H54 (cell line): ENCODE results near the gene SLC35D3.
"Not testable (repeated sequence)": the region's sequence is repeated elsewhere in the genome, so short reads cannot be mapped to it uniquely, and the experiment has no call there.

ENCODE experiments used
- DNase-seq: peaks from one replicate; pipeline ENCODE4 v3.0.0; 2011; ENCODE audit warnings: low spot score, mixed read lengths; ENCODE audit not compliant: insufficient read length
- FAIRE-seq: peaks from 3 replicates; lab custom pipeline; 2011; peaks lifted over from hg19 to GRCh38; lab: Jason Lieb, UNC
- POLR2A ChIP-seq: IDR thresholded peaks from 2 replicates; pipeline ENCODE4 v1.6.1; 2011; ENCODE audit warnings: low read depth, mild to moderate bottlenecking, low read length

The SLC35D3 gene, protein sequence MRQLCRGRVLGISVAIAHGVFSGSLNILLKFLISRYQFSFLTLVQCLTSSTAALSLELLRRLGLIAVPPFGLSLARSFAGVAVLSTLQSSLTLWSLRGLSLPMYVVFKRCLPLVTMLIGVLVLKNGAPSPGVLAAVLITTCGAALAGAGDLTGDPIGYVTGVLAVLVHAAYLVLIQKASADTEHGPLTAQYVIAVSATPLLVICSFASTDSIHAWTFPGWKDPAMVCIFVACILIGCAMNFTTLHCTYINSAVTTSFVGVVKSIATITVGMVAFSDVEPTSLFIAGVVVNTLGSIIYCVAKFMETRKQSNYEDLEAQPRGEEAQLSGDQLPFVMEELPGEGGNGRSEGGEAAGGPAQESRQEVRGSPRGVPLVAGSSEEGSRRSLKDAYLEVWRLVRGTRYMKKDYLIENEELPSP

DNA sequence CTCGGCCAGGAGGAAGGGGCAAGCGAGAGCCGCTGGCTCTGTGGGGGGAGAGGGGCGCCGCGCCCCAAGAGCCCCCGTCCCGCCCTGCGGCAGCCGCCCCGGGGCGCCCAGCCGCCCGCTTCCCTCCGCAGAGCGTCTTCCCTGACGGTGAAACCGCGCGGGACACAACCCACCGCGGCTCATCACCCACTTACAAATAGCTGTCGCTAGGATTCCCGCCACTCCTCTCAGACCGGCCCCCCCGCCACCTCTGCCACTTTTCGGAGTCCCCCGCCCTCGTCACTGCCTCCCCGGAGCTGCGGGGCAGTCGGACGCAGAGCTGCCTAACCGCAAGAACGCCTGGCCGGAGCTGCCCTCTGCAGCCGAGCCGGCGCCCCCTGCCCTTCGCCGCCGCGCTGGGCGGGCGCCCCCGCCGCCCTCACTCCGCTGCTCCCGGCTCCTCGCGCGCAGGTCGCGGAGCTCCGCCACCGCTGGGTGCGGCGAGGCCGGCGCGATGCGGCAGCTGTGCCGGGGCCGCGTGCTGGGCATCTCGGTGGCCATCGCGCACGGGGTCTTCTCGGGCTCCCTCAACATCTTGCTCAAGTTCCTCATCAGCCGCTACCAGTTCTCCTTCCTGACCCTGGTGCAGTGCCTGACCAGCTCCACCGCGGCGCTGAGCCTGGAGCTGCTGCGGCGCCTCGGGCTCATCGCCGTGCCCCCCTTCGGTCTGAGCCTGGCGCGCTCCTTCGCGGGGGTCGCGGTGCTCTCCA, at the start of gene SLC35D3:
Gene SLC35D3, plus strand, starts transcription at position 366 of the 749 bp plus-strand sequence. Its CDS starts 128 bp downstream, at position 494.
- DNase-seq (no peak), FAIRE-seq (no peak)
- no peak for TF ChIP-seq POLR2A

- DNase-seq (no peak), FAIRE-seq (no peak)
- no peak for TF ChIP-seq POLR2A
Measured at GRCh38 chr6:136873748-136874147, 48.4 kb upstream of the SLC35D3 start.

GRCh38 chr6:136876469-136876868, 45.6 kb upstream of the SLC35D3 start:
- not testable (repeated sequence) for DNase-seq, FAIRE-seq

- DNase-seq = no peak
- FAIRE-seq = no peak
- no peak for TF ChIP-seq POLR2A
Measured at GRCh38 chr6:136880748-136881460, 41.2 kb upstream of the SLC35D3 start.

- no peak for FAIRE-seq
- no peak for DNase-seq
- TF ChIP-seq POLR2A = no peak
Measured at GRCh38 chr6:136886091-136886490, 36.0 kb upstream of the SLC35D3 start.

GRCh38 chr6:136887953-136888352, 34.1 kb upstream of the SLC35D3 start:
- DNase-seq (no peak), FAIRE-seq (no peak)
- no peak for TF ChIP-seq POLR2A

DNA sequence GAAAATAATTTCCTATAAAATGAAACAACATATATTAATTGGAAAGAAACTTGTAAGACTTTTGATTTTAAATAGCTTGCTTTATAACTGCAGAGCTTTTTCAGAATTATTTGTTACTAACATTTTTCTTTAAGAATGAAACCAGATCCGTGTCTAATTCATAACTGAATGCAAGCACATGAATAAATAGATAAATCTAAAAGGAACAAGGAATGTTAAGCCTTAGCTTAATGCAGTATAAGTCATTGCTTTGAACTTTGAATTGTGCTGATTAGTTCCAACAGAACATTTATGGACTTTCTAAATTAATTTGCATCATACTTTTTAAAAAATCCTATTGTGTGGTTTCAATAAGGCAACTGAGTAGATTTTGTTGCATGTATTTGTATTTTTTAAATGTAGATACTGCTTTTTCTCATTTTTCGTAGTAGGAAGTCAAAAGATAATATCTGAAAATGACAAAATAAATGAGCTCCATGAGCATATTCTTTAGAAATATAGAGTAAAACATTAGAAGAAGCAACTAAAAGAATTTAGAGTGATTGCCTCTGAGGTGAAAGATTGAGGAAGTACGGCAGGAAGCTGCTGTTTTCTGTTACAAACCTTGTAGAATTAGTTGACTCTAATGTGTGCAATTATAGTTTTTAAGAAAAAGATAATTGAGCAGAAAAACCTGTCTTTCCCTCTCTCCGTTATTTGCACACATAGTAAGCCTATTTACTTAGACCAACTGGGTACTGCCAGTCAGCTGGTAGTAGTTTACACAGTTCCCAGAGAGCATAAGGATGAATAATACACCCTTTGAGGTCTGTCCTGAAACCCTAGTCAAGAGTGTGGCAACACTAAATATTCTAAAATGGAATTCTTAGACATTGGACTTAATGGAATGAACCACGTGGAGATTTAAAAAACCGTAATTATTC, 32.6 kb upstream of the SLC35D3 start:
- DNase-seq = no peak
- FAIRE-seq = no peak
- no peak for TF ChIP-seq POLR2A

- no peak for DNase-seq
- FAIRE-seq = no peak
- TF ChIP-seq POLR2A = no peak
Measured at GRCh38 chr6:136890194-136890839, 31.8 kb upstream of the SLC35D3 start.

GRCh38 chr6:136890986-136891385, 31.1 kb upstream of the SLC35D3 start:
- DNase-seq (no peak), FAIRE-seq (no peak)
- TF ChIP-seq POLR2A = no peak

DNA sequence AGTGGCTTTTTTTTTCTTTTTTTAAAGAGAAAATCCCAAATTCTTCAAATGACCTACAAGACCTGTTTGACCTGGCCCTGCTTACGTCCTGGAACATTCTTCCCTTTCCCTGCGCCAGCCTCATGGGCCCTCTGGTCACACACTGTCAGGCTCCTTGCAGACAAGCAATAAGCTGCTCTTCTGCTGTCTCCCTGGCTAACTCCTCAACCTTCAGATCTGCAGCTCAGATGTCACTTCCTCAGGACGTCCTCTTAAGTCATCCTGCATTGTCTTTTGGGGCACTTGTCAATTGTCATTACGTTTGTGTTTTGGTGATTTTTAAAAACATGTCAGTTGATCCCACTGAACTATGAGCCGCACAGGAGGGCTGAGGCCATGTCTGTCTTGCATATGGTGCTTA, 28.9 kb upstream of the SLC35D3 start:
- DNase-seq (no peak), FAIRE-seq (no peak)
- TF ChIP-seq POLR2A = no peak

GRCh38 chr6:136895901-136896300, 26.2 kb upstream of the SLC35D3 start:
- no peak for TF ChIP-seq POLR2A
- no peak for FAIRE-seq
- no peak for DNase-seq

DNA sequence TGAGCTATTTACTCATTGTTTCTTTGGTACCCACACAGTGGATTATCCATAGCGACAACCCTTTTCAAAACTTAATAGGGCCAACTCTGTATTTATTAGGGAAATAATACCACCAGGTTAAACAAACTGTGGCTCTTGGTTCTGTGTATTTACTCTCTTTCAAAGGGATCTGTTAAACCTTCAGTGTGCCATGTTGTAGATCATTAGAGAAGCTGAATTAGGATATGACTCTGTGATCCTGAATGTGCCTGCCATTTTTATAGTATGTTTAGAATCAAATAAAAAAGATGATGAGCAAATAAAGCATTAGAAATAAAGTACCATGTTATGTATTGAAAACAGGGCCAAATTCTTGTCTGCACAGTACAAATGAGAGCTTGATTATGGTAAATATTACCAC, 25.0 kb upstream of the SLC35D3 start:
- no peak for FAIRE-seq
- no peak for DNase-seq
- TF ChIP-seq POLR2A = no peak

DNA sequence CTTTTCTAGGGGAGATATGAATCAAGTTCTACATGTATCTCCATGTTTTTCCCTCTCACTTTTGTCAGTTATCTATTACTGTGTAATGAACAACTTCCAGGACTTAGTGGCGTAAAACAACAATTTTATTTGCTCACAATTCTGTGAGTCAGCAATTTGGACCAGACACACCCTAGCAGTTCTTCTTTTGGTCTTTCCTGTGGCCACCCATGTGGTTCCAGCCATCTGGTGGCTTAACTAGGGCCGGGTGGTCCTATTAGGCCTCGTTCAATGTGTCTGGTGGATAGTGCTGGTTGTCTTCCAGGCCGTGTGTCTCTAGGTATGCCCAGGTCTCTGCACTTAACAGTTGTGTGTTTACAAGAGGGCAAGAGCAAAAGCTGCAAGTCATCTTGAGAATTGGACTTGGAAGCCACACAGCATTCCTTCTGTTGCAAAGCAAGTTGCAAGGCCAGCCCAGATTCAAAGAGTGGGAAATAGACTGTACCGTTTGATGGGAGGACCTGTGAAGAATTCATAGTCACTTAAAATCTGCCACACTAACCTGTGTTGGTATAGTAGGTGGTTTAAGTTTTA, 20.8 kb upstream of the SLC35D3 start:
- no peak for DNase-seq
- TF ChIP-seq POLR2A = no peak
- no peak for FAIRE-seq

DNA sequence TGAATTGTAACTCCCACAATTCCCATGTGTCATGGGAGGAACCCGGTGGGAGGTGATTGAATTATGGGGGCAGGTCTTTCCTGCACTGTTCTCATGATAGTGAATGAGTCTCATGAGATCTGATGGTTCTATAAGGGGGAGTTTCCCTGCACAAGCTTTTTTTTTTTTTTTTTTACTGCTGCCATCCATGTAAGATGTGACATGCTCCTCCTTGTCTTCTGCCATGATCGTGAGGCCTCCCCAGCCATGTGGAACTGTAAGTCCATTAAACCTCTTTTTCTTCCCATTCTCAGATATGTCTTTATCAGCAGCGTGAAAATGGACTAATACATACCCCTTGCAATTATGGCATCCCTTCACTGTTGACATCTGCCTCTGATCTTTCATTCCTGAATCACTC, 17.6 kb upstream of the SLC35D3 start:
- not testable (repeated sequence) for DNase-seq, FAIRE-seq
